Progenitor cell of endocrine pancreas (in vitro differentiated cells): ENCODE results near the gene FRMD6. TPM values are rescaled to one million over a fixed set of nuclear protein-coding genes. Genes with fewer than 3 reads are reported as not detected.

Experiments used
- DNase-seq: peaks from one replicate; pipeline ENCODE4 v3.0.0; 2021; ENCODE audit warnings: low spot score; ENCODE audit not compliant: unreplicated experiment
- H3K27ac Mint-ChIP-seq: 2 replicates; pipeline ENCODE4 v1.8.0; 2021; ENCODE audit warnings: mild to moderate bottlenecking, moderate library complexity, mixed read lengths
- H3K27me3 Mint-ChIP-seq: 2 replicates; pipeline ENCODE4 v1.8.0; 2021; ENCODE audit warnings: mixed read lengths
- H3K36me3 Mint-ChIP-seq: 2 replicates; pipeline ENCODE4 v1.8.0; 2022; ENCODE audit warnings: mixed read lengths; ENCODE audit not compliant: insufficient read depth
- H3K4me1 Mint-ChIP-seq: 2 replicates; pipeline ENCODE4 v1.8.0; 2021; ENCODE audit warnings: low read depth, mixed read lengths
- H3K4me3 Mint-ChIP-seq: 2 replicates; pipeline ENCODE4 v1.8.0; 2021; ENCODE audit warnings: low read depth, mild to moderate bottlenecking, moderate library complexity, mixed read lengths
- H3K9me3 Mint-ChIP-seq: 2 replicates; pipeline ENCODE4 v1.8.0; 2021; ENCODE audit warnings: low read depth, mixed read lengths
- total RNA-seq: library from RNA; stranded (reverse); gene quantifications from 2 replicates; pipeline ENCODE4 v1.2.1, GENCODE V29; 2021
- TF ChIP-seq, protein P1 (sequence below): fragments of 200-600 bp; sonication (generic); IDR thresholded peaks from one replicate; pipeline ENCODE4 v1.5.0; 2021; ENCODE audit warnings: antibody characterized with exemption, mild to moderate bottlenecking; ENCODE audit not compliant: unreplicated experiment

Gene FRMD6
- total RNA-seq, 1 donor from 2014 or later, result 40.7 TPM

DNA sequence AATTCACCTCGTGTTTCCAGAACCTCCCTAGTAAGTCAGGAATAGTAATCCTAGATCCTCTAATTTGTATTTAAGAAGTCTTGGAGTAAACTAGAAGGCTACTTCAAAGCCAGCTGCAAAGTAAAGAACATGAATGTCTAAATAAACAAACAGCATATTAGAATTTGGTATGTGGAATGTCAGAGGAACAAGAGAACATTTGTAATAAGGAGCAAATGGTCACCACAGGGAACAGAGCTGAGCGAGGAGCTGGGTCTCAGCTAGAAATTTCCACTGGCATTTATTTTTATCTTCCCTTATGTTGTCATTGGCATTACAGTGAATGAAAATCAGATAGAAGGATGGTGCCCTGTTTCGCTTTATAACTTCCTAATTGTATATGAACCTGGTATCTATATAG lies 50.2 kb downstream of the FRMD6 start:
- no peaks in the 10 kb centered on the region for H3K9me3 Mint-ChIP-seq
- H3K36me3 Mint-ChIP-seq, result peaks cover 16% of the 10 kb centered on the region
- H3K27ac Mint-ChIP-seq, result no peak overlapping the region
- H3K4me3 Mint-ChIP-seq, result no peak overlapping the region
- no peak for DNase-seq
- TF ChIP-seq, protein P1, sequence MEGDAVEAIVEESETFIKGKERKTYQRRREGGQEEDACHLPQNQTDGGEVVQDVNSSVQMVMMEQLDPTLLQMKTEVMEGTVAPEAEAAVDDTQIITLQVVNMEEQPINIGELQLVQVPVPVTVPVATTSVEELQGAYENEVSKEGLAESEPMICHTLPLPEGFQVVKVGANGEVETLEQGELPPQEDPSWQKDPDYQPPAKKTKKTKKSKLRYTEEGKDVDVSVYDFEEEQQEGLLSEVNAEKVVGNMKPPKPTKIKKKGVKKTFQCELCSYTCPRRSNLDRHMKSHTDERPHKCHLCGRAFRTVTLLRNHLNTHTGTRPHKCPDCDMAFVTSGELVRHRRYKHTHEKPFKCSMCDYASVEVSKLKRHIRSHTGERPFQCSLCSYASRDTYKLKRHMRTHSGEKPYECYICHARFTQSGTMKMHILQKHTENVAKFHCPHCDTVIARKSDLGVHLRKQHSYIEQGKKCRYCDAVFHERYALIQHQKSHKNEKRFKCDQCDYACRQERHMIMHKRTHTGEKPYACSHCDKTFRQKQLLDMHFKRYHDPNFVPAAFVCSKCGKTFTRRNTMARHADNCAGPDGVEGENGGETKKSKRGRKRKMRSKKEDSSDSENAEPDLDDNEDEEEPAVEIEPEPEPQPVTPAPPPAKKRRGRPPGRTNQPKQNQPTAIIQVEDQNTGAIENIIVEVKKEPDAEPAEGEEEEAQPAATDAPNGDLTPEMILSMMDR, result no peak
- peaks cover 5% of the 10 kb centered on the region for H3K4me1 Mint-ChIP-seq
- H3K27me3 Mint-ChIP-seq, result no peaks in the 10 kb centered on the region

DNA sequence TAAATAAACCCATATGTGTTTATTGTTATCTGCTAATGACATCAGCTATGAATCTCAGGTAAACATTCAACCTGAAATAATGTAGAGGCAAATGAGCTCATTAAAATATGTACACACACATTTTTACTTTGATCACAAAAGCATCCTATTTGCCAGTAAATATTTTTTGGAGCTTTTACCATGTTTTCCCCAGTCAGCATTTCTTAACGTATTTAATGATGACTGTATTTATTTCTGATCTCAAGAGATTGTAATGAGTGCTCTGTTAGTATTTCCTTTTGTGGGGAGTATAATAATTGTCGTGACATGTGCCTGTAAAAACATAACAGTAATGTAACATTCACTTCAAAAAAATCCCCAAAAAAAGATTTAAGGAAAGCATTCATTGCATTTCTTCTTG lies 52.1 kb downstream of the FRMD6 start:
- Mint-ChIP-seq H3K4me3 (no peak overlapping the region), H3K36me3 (peaks cover 18% of the 10 kb centered on the region), H3K9me3 (no peaks in the 10 kb centered on the region), H3K27me3 (no peaks in the 10 kb centered on the region), H3K27ac (no peak overlapping the region), H3K4me1 (peaks cover 5% of the 10 kb centered on the region)
- TF ChIP-seq, protein P1, result no peak
- no peak for DNase-seq

- no peak overlapping the region for H3K4me3 Mint-ChIP-seq
- H3K4me1 Mint-ChIP-seq, result peaks cover 1% of the 10 kb centered on the region
- DNase-seq, result no peak
- H3K27ac Mint-ChIP-seq, result no peak overlapping the region
- peaks cover 20% of the 10 kb centered on the region for H3K36me3 Mint-ChIP-seq
- no peaks in the 10 kb centered on the region for H3K9me3 Mint-ChIP-seq
- no peaks in the 10 kb centered on the region for H3K27me3 Mint-ChIP-seq
- TF ChIP-seq, protein P1, result no peak
Observed at GRCh38 chr14:51704545-51704944, 52.8 kb downstream of the FRMD6 start.

DNA sequence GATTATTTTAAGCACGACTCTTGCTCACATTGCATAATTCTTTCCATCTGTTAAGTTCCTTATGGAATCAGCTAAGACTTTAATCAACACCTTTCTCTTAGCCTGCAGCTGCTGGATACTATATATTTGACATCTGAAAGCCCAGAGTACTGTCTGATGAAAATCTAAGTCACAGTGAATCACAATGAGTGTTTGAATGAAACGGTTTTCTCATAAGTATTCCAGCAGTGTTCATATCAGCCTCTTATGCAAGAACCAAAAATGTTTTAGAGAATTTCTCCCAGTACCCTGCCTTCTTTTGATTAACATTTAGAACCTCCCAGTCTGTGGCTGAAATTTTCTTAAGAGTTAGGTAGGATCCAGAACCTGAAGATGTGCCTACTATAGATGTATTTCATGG lies 55.6 kb downstream of the FRMD6 start:
- no peaks in the 10 kb centered on the region for H3K4me1 Mint-ChIP-seq
- DNase-seq, result no peak
- TF ChIP-seq, protein P1, result no peak
- no peak overlapping the region for H3K27ac Mint-ChIP-seq
- H3K27me3 Mint-ChIP-seq, result no peaks in the 10 kb centered on the region
- no peak overlapping the region for H3K4me3 Mint-ChIP-seq
- H3K36me3 Mint-ChIP-seq, result peaks cover 13% of the 10 kb centered on the region
- H3K9me3 Mint-ChIP-seq, result no peaks in the 10 kb centered on the region

DNA sequence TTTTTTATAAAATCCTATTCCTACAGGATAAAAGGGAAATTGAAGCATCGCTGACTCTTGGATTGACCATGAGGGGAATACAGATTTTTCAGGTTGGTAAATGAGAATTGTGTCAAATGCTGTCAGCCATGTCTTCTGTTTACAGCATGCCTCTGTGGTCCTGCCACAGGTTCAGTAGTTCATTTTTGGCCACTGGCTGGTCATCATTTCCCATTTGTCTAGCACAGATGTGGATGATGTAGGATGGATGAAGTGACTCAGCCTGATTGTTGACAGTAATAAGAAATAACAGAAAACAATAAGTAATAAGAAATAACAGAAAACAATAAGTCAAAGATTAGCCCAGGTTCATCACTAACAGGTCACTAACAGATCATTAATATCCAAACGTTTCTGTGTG lies 59.8 kb downstream of the FRMD6 start:
- H3K36me3 Mint-ChIP-seq, result peaks cover 9% of the 10 kb centered on the region
- TF ChIP-seq, protein P1, result no peak
- no peaks in the 10 kb centered on the region for H3K27me3 Mint-ChIP-seq
- H3K4me1 Mint-ChIP-seq, result peaks cover 9% of the 10 kb centered on the region
- H3K9me3 Mint-ChIP-seq, result no peaks in the 10 kb centered on the region
- H3K4me3 Mint-ChIP-seq, result no peak overlapping the region
- no peak for DNase-seq
- H3K27ac Mint-ChIP-seq, result no peak overlapping the region

- Mint-ChIP-seq H3K27ac (no peak overlapping the region), H3K27me3 (no peaks in the 10 kb centered on the region), H3K36me3 (peaks cover 16% of the 10 kb centered on the region), H3K4me1 (peaks cover 9% of the 10 kb centered on the region), H3K4me3 (no peak overlapping the region), H3K9me3 (no peaks in the 10 kb centered on the region)
- TF ChIP-seq, protein P1, result no peak
- no peak for DNase-seq
Observed at GRCh38 chr14:51715250-51715649, 63.5 kb downstream of the FRMD6 start.
